ENCODE results near the gene GPSM3. TPM values are rescaled to one million over a fixed set of nuclear protein-coding genes. Genes with fewer than 3 reads are reported as not detected.
"Not testable (repeated sequence)": the region's sequence is repeated elsewhere in the genome, so short reads cannot be mapped to it uniquely, and the experiment has no call there.

Gene GPSM3
- total and polyA plus RNA-seq, 4 donors: 8.1 to 145 (median 47.3) TPM

DNA sequence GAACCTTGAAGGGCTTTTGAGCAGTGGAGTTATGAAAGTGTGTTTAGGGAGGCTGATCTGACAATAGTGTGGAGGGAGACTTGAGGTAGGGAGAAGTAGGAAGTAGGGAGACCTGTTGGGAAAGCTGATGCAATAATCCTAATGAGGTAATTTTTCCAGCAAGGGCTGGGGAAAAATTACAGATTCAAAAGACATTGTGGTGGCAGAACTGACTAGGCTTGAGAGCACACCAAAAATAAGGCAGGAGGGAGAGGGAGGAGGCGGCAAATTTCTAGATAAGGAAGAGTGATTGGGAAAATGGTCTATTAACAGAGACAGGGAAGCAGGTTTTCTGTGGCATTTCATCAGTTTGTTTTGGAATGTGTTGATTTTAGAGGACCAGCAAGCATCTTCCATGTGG lies 46.2 kb downstream of the GPSM3 start:
- Histone ChIP-seq H3K4me3 (no peak overlapping the region), H3K27me3 (ENCODE audit: control insufficient read depth in 3 of 3, insufficient read depth in 3 of 3, low read length in 2 of 3) (peaks cover 0 to 54% (median 31%) of the 10 kb centered on the region in 3 donors), H3K36me3 (ENCODE audit: control insufficient read depth in 4 of 4, insufficient read depth in 4 of 4, low read length in 4 of 4) (no peaks in the 10 kb centered on the region), H3K27ac (ENCODE audit: low read depth in 1 of 2, low read length in 1 of 2) (no peak overlapping the region), H3K9me3 (ENCODE audit: control insufficient read depth in 4 of 4, insufficient read depth in 3 of 4, low read length in 3 of 4) (peaks cover 0 to 2% (median 0%) of the 10 kb centered on the region in 4 donors), H3K4me1 (ENCODE audit: control insufficient read depth in 5 of 5, insufficient read depth in 5 of 5, low read length in 5 of 5) (peaks cover 0 to 12% (median 2%) of the 10 kb centered on the region in 5 donors), H3K9ac (ENCODE audit: insufficient read depth in 1 of 2, low read length in 2 of 2) (no peak overlapping the region)
- TF ChIP-seq, protein P1, sequence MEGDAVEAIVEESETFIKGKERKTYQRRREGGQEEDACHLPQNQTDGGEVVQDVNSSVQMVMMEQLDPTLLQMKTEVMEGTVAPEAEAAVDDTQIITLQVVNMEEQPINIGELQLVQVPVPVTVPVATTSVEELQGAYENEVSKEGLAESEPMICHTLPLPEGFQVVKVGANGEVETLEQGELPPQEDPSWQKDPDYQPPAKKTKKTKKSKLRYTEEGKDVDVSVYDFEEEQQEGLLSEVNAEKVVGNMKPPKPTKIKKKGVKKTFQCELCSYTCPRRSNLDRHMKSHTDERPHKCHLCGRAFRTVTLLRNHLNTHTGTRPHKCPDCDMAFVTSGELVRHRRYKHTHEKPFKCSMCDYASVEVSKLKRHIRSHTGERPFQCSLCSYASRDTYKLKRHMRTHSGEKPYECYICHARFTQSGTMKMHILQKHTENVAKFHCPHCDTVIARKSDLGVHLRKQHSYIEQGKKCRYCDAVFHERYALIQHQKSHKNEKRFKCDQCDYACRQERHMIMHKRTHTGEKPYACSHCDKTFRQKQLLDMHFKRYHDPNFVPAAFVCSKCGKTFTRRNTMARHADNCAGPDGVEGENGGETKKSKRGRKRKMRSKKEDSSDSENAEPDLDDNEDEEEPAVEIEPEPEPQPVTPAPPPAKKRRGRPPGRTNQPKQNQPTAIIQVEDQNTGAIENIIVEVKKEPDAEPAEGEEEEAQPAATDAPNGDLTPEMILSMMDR (IDR thresholded peaks at IDR 0.05; ENCODE audit: control extremely low read depth, extremely low read depth): no peak
- ATAC-seq (ENCODE audit: insufficient read depth, low FRiP score): no peak
- WGBS, 2 donors: 83 to 96% methylated on average over 1 of the region's 1 CpG
- DNase-seq: no peak

DNA sequence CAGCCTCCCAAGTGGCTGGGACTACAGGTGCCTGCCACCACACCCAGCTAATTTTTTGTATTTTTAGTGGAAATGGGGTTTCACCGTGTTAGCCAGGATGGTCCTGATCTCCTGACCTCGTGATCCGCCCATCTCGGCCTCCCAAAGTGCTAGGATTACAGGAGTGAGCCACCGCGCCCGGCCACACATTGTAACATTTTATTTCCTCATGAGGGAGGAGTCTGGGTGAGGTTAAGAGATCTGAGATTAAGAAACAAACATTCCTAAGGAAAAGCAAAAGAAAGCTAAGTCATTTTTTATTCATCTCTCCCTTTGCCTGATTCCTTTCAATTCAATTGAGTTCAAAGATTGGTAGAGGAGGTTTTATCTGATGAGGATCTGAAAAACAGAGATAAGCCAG lies 48.2 kb downstream of the GPSM3 start:
- Histone ChIP-seq H3K4me1 (ENCODE audit: control insufficient read depth in 5 of 5, insufficient read depth in 5 of 5, low read length in 5 of 5) (peaks cover 0 to 12% (median 0%) of the 10 kb centered on the region in 5 donors), H3K27me3 (ENCODE audit: control insufficient read depth in 3 of 3, insufficient read depth in 3 of 3, low read length in 2 of 3) (peaks cover 0 to 46% (median 23%) of the 10 kb centered on the region in 3 donors)
- not testable (repeated sequence) for H3K9me3 ChIP-seq (ENCODE audit: control insufficient read depth in 4 of 4, insufficient read depth in 3 of 4, low read length in 3 of 4); H3K27ac ChIP-seq (ENCODE audit: low read depth in 1 of 2, low read length in 1 of 2); H3K9ac ChIP-seq (ENCODE audit: insufficient read depth in 1 of 2, low read length in 2 of 2); H3K4me3 ChIP-seq; DNase-seq; ATAC-seq (ENCODE audit: insufficient read depth, low FRiP score); H3K36me3 ChIP-seq (ENCODE audit: control insufficient read depth in 4 of 4, insufficient read depth in 4 of 4, low read length in 4 of 4)
- 70 to 71% methylated on average over 7 of the region's 7 CpGs for WGBS, 2 donors

Small RNAs within 50 kb of the gene (small RNA-seq; reads per million reads assigned to genes)
- gene AL662884.1 (ENCODE audit: low replicate concordance) (not detected), gene MIR6833 (ENCODE audit: low replicate concordance) (not detected)

Other genes with a start within 250 kb of the GPSM3 start
- gene CFB, start 246.5 kb downstream of the GPSM3 start, total RNA-seq: 100 to 1,000 TPM; 212 to 255 TPM
- gene CFB, start 246.5 kb downstream of the GPSM3 start, polyA plus RNA-seq: 100 to 1,000 TPM; 173 to 297 TPM
- 10 to 100 TPM; 57.5 to 69.0 TPM for gene NELFE, start 233.7 kb downstream of the GPSM3 start, total RNA-seq
- gene NELFE, start 233.7 kb downstream of the GPSM3 start, polyA plus RNA-seq: 10 to 100 TPM; 53.1 to 59.9 TPM
- 10 to 100 TPM; 28.1 to 70.6 TPM for gene SKIC2, start 233.5 kb downstream of the GPSM3 start, total RNA-seq
- 10 to 100 TPM; 52.7 to 78.0 TPM for gene SKIC2, start 233.5 kb downstream of the GPSM3 start, polyA plus RNA-seq
- gene DXO, start 220.5 kb downstream of the GPSM3 start, total RNA-seq: 10 to 100 TPM; 11.9 to 18.7 TPM
- 10 to 100 TPM; 15.1 to 23.9 TPM for gene DXO, start 220.5 kb downstream of the GPSM3 start, polyA plus RNA-seq
- 100 to 1,000 TPM in 1 of 2 donors, 10 to 100 TPM in 1; 82.6 to 183 TPM for gene C4A, start 210.6 kb downstream of the GPSM3 start, total RNA-seq
- 100 to 1,000 TPM in 1 of 2 donors, 10 to 100 TPM in 1; 48.3 to 284 TPM for gene C4A, start 210.6 kb downstream of the GPSM3 start, polyA plus RNA-seq
- 100 to 1,000 TPM; 168 to 170 TPM for gene C4B, start 177.8 kb downstream of the GPSM3 start, total RNA-seq
- gene C4B, start 177.8 kb downstream of the GPSM3 start, polyA plus RNA-seq: 100 to 1,000 TPM in 1 of 2 donors, 10 to 100 TPM in 1; 58.2 to 296 TPM
- gene CYP21A2, start 154.2 kb downstream of the GPSM3 start, total RNA-seq: 1 to 10 TPM in 1 of 2 donors, under 1 TPM in 1; 0.43 to 1.5 TPM
- 1 to 10 TPM in 1 of 2 donors, under 1 TPM in 1; 0.48 to 1.9 TPM for gene CYP21A2, start 154.2 kb downstream of the GPSM3 start, polyA plus RNA-seq
- gene TNXB, start 83.3 kb downstream of the GPSM3 start, total RNA-seq: 100 to 1,000 TPM in 1 of 2 donors, 10 to 100 TPM in 1; 56.9 to 117 TPM
- gene TNXB, start 83.3 kb downstream of the GPSM3 start, polyA plus RNA-seq: 10 to 100 TPM; 21.3 to 99.8 TPM
- gene ATF6B, start 64.4 kb downstream of the GPSM3 start, total RNA-seq: 100 to 1,000 TPM in 1 of 2 donors, 10 to 100 TPM in 1; 50.3 to 101 TPM
- gene ATF6B, start 64.4 kb downstream of the GPSM3 start, polyA plus RNA-seq: 10 to 100 TPM; 50.1 to 74.5 TPM
- gene FKBPL, start 62.4 kb downstream of the GPSM3 start, total RNA-seq: 1 to 10 TPM; 2.5 to 4.2 TPM
- gene FKBPL, start 62.4 kb downstream of the GPSM3 start, polyA plus RNA-seq: 1 to 10 TPM; 5.1 to 7.3 TPM
- 1 to 10 TPM in 1 of 2 donors, under 1 TPM in 1; 0.57 to 2.0 TPM for gene PRRT1, start 40.7 kb downstream of the GPSM3 start, total RNA-seq
- 1 to 10 TPM in 1 of 2 donors, under 1 TPM in 1; 0.53 to 1.4 TPM for gene PRRT1, start 40.7 kb downstream of the GPSM3 start, polyA plus RNA-seq
- gene PPT2, start 38.5 kb downstream of the GPSM3 start, total RNA-seq: 100 to 1,000 TPM in 1 of 2 donors, 10 to 100 TPM in 1; 14.9 to 212 TPM
- 1 to 10 TPM; 5.7 to 7.3 TPM for gene PPT2, start 38.5 kb downstream of the GPSM3 start, polyA plus RNA-seq
- 10 to 100 TPM in 1 of 2 donors, 1 to 10 TPM in 1; 9.6 to 10.5 TPM for gene EGFL8, start 28.0 kb downstream of the GPSM3 start, total RNA-seq
- 10 to 100 TPM in 1 of 2 donors, 1 to 10 TPM in 1; 3.8 to 10.9 TPM for gene EGFL8, start 28.0 kb downstream of the GPSM3 start, polyA plus RNA-seq
- 10 to 100 TPM; 24.7 to 52.6 TPM for gene AGPAT1, start 16.6 kb downstream of the GPSM3 start, total RNA-seq
- gene AGPAT1, start 16.6 kb downstream of the GPSM3 start, polyA plus RNA-seq: 10 to 100 TPM; 32.1 to 48.9 TPM
- gene RNF5, start 14.2 kb downstream of the GPSM3 start, total RNA-seq: 10 to 100 TPM; 45.2 to 66.7 TPM
- 10 to 100 TPM; 56.3 to 94.4 TPM for gene RNF5, start 14.2 kb downstream of the GPSM3 start, polyA plus RNA-seq
- 100 to 1,000 TPM; 178 to 342 TPM for gene AGER, start 8.4 kb downstream of the GPSM3 start, total RNA-seq
- gene AGER, start 8.4 kb downstream of the GPSM3 start, polyA plus RNA-seq: 1,000 to 10,000 TPM in 1 of 2 donors, 100 to 1,000 TPM in 1; 352 to 1,487 TPM
- gene PBX2, start 2.4 kb downstream of the GPSM3 start, total RNA-seq: 100 to 1,000 TPM in 1 of 2 donors, 10 to 100 TPM in 1; 86.7 to 128 TPM
- gene PBX2, start 2.4 kb downstream of the GPSM3 start, polyA plus RNA-seq: 10 to 100 TPM; 56.0 to 85.2 TPM
- gene NOTCH4, start 31.4 kb upstream of the GPSM3 start, total RNA-seq: 10 to 100 TPM; 43.0 to 43.3 TPM
- gene NOTCH4, start 31.4 kb upstream of the GPSM3 start, polyA plus RNA-seq: 10 to 100 TPM; 38.8 to 54.6 TPM
- not detected for gene TSBP1, start 179.3 kb upstream of the GPSM3 start, total RNA-seq
- not detected for gene TSBP1, start 179.3 kb upstream of the GPSM3 start, polyA plus RNA-seq
- not detected for gene BTNL2, start 214.5 kb upstream of the GPSM3 start, total RNA-seq
- not detected for gene BTNL2, start 214.5 kb upstream of the GPSM3 start, polyA plus RNA-seq
- gene HLA-DRA, start 247.2 kb upstream of the GPSM3 start, total RNA-seq: 100 to 1,000 TPM; 421 to 991 TPM
- 1,000 to 10,000 TPM in 1 of 2 donors, 100 to 1,000 TPM in 1; 760 to 1,160 TPM for gene HLA-DRA, start 247.2 kb upstream of the GPSM3 start, polyA plus RNA-seq

Data from lung (tissue), 13 donors.